ENCODE results near the gene FAM163B.

The FAM163B gene

DNA sequence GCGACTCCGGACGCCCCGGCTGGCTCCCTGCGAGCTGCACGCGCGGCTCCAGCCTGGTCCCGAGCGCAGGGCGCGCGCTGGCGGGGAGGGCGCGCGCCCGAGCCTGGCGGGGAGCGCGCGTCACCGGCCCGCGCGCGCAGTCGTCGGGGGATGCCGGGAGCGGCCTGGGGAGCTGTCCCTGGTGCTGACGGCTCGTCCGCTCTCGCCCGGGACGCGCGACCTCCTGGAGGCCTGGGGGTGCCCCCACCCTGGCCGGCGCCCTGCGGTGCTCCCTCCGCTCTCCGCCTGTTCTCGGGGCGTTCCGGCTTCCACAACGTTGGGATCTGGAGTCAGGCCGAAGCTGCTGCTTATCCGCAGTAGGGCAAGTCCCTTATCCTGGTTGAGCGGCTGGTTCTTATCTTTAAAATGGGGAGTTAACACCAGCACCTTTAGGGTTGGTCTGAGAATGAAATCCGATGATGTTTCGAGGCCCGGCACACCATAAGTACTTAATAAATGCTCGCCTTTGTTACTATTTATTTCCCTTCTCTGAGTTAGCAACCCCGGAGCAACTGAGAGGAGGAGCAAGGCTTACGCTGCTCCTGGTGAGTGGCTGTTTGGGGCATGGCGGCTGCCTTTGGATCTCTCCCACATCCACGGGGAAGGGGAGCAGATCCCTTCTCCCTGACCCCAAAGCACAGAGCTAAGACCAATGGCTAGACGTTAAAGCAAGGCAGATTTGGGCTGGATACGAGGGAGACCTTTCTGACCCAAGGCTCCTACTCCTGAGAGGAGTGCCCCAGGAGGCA, at the start of gene FAM163B:
Gene FAM163B, minus strand, starts transcription at position 79 of the 788 bp plus-strand sequence. CDS start 29,166 bp downstream, outside the sequence.
- DNase-seq = peak; percentile 85

DNA sequence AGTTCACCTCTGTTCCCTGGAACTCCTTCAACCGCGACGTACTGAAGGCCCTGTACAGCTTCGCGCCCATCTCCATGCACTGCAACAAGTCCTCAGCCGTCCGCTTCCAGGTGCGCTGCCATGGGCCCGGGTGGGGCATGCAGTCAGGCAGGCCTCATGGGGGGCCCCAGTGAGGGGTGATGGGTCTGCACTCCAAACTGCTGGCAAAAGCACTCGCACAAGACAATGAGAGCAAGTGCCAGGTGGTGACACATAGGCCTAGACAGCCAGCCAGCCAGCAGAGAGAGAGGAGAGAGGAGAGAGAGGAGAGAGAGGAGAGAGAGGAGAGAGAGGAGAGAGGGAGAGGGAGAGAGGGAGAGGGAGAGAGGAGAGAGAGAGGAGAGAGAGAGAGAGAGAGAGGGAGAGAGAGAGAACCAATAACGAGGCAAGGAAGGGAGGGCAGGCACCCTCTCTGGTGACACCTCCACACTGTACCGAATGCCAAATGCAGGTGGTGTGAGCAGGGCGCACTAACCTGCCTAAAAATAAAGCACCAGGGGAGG, 48.0 kb upstream of the FAM163B start:
- no peak for DNase-seq

DNA sequence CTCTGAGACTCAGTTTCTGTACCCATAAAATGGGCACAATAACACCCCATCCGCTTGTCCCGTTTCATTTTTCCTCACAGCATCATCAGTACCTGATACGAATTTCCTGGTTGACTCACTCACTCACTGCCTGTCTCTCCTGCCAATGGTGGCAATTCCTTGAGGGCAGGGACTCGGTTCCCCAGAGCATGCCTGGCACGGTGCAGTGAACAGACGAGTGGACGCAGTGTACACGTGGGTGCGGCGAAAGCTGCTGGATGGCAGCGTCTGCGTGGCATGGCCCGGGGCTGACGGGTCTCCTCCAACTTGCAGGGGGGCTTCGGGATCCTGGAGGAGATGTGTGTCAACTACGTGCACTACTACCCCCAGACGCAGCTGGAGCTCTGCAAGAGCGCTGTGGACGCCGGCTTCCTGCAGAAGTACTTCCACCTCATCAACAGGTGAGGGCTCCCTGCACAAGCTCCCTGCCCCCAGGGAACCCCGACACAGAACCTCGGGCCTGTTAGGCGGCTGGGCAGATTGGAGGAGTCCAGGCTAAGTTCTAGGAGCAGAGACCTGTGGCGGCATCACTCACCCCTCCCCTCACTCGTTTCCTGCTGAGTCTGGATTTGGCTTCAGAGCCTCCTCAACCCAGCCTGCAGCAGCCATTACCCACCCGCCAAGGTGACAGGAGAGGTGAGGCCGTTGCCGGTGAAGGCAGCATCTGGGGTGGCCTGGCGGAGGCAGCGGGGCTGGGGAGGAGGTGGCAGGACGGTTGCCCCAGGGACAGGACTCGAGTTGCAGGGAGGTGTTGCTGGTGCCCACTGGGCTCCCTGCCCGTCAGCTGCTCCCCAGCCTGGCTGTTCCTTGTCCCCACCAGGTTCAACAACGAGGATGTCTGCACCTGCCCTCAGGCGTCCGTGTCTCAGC, 47.3 kb upstream of the FAM163B start:
- DNase-seq = no peak

DNA sequence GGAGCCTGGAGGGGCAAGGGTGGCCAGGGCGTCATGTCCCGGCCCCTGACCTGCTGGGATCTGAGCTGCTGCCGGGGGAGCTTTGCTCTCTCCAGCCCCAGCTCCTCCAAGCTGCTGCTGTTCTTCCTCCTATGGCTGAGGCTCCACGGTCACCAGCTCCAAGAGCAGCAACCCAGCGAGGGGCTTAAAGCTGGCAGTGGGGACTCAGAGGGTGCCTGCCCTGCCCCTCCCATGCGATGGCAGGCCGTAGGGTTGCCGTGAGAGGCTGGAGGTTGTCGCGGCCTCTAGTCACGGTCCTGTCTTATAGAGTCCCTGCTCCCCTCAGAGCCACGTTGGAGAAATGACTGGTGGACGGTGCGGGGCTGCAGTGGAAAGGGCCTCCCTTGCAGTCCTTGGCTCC, 46.5 kb upstream of the FAM163B start:
- no peak for DNase-seq

DNA sequence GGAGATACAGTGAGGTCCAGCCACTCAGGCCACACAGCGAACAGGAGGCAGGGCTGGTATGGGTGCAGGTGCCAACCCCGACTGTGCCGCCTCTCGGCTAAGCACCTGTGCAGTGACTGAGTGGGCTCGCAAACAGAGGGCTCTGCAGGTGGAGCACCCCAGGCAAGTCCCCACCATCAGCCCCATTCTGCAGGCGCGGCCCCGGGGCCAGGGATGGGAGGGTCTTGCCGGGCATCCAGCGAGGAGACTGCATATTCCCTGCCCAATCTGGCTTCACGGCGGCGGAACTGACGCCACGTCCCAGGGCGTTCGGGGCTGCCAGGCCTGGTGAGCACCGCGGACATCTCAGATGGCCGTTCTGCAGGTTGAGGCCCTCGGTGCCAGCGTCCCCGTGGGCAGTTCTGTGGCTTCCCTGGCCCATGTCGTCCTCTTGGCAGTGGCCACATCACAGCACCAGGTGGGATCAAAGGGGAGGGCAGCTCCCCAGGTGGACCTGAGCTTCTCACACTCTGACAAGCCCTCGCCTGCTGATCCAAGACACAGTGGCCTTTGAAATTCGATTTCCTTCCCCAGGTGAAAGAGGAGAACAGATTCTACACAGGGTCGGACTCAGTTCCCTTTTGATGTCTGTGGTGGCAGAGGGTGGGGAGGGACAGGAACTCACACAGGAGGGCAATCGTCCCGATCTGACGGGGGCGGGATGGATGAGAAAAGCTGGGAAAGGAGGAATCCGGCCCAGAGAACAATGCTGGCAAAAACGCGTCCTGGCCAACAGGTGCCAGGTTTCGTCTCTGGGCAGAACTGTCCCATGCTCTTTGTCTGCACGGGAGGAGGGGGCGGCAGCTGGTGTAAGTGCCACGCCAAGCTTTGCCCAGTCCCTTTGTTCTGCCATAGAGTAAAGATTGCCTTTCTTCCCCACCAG, 45.8 kb upstream of the FAM163B start:
- no peak for DNase-seq

DNA sequence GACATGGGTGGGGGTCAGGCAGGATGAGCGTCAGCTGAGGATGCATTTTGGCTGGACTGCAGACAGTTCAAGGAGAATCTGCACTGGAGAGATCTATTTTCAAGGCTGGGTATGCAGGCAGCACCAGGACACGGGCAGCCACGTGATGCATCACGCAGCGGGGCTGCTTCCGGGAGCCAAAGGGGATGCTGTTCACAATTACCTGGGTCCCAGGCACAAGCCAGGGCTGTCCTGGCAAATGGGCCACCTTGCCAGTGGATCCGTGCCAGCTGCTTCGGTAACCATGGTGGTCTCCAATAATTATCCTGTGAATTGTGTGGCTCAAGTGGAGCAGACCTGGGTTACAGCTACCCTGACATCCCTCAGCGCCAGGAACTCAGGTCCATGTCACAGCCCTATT, 44.4 kb upstream of the FAM163B start:
- DNase-seq = no peak

DNA sequence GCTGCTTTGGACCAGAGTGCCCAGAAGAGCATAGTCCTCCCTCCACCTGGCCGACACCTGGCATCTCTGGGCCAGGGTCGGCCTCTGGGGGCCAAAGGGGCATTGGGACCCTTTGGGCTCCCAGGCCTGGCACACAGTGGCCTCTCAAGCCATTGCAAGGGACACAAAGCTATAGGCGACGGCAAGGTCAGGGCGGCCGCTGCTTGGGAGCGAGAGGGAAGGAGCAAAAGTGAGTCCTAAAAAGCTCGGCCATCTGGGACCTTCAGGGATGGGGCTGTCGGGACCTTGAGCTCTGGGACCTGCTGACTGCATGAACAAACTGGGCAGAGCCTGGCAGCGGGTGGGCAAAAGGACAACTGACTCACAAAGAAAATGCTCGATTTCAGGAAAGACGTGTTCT, 40.8 kb upstream of the FAM163B start:
- DNase-seq = no peak

DNA sequence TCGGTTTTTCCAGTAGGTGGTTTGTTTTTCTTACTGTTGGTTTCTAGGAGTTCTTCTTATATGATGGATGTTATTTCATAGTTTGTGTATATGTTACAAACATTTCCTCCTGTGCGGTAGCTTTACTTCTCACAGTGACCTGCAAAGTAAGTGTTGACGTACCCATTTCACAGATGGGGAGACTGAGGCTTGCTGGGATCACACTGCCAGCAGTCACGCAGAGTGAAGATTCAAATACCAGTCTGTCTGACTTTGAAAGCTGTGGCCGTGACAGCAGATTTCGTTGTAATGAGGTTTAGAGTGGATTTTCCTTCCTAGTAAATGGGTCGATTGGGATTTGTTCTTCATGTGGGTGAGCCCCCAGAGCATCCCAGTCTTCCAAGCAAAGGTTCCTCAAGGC, 40.0 kb upstream of the FAM163B start:
- DNase-seq = no peak

DNA sequence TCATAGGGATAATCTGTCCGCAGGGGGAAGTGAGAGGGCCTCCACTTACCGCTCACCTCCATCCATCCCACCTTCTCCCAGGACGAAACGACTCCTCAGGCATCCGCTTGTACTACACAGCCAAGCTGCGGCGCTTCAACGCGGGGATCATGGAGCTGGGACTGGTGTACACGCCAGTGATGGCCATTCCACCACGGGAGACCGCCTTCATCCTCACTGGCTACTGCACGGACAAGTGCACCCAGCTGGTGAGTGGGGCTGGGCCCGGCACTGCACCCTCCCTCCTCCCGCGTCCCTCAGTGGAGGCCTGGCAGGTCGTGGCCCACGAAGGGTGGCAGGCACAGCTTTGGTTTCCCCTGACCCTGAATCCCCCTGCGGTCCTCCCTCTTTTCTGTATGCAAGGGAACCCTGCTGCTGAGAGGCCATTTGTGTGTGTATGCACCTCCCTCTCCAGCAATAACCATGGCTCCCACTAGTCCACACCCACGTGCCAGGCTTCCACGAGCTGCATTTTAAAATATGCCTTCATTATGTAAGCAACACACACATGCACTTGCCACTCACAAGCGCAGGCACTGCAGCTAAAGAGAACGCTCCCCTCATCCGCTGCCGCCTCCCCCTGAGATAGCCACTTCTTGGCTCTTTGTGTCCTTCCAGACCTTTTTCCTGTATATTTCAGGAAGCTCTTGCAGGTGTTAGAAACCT, 38.7 kb upstream of the FAM163B start:
- no peak for DNase-seq

DNA sequence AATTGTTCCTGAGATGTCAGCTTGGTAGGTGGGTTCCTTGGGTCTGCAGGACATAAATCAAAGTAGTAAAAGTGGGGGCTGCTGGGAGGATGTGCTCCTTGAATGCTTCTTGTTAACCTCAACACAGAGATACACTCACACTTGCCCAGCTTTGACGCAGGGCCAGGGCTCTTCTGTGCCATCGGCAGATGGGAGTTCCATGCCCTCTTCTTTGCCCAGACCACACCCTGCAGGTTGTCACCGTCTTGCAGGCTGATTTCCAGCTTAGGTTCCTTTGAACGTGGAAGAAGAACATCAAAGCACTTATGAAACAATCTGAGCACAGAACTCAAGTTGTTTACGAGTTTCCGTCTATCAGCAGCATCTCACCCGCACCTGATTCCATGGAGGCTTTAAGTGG, 38.0 kb upstream of the FAM163B start:
- no peak for DNase-seq

DNA sequence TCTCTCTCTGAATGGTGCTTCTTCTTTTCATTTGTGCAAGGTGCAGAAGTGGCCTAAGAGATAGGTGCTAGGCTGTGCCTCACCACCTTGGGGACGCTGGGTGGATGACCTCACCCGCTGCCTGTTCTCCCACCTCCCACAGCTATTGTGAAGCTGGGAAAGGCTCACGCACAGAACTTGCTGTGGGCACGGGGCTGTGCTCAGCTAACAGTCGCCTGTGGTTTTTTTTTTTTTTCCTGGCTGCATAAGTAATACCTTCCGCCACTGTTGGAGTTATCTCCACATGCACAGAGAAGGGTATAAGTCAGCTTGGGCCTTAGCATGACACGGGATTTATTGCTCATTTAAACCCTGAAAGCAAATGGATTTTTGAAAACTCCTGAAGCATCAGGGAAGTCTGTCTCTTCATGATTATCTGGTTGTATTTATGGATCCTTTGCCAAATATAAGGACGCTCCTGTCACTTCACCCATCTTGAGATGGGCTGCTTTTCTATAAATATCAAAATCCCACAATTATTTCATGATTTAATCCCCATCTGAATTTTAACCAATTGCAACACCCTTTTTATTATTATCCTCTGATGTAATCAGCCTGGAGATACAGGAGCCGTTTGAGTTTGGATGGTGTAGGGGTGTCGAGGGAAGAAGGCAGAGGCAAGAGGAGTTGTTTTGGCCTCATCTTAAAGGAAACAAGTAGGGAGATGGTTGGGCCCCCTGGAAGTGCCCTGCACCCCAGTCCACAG, 36.0 kb upstream of the FAM163B start:
- no peak for DNase-seq

DNA sequence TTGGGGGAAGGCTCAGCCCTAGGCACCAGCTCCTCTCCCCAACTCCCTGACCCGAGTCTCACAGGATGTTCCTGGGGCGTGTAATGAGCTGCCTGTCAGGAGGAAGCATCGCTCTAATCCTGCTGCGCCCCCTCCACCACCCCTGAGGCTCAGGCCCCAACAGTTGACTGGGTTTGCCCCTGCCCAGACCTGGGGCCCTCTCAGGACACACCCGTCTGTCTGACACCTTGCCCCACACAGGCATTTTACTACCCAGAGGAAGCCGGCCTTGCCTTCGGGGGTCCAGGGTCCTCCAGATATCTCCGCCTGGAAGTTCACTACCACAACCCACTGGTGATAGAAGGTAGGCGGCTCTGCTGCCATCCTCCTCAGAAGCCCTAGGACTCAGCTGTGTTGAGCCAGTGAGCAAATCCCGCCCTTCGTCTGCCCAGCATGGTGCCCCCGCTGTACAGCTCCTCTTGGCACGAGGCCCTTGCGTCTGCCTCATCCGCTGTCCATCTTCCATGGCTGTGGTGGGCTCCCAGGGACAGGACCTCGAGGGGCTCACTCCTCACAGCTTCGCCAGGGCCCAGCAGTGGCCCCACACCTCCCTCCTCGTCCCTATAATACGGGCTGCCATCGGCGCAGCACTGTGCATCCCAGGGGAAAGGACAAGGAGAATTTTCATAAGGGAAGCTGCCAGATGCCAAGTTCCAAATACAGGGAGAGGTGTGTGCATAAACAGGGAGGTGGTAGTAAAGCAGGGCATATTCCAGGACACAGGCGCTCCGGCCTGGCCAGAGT, 35.0 kb upstream of the FAM163B start:
- DNase-seq = no peak

DNA sequence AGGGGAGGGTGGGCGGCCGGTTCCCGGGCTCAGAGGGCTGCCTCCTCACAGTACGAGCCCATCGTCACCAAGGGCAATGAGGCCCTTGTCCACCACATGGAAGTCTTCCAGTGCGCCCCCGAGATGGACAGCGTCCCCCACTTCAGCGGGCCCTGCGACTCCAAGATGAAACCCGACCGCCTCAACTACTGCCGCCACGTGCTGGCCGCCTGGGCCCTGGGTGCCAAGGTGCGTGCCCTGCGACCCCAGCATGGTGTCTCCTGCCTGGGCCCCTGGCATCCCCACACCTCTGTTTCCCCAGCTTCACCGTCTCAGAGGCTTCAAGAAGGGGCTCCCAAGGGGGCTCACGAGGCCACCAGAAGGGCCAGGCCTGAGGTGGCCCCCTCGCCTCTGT, 34.2 kb upstream of the FAM163B start:
- DNase-seq = no peak

DNA sequence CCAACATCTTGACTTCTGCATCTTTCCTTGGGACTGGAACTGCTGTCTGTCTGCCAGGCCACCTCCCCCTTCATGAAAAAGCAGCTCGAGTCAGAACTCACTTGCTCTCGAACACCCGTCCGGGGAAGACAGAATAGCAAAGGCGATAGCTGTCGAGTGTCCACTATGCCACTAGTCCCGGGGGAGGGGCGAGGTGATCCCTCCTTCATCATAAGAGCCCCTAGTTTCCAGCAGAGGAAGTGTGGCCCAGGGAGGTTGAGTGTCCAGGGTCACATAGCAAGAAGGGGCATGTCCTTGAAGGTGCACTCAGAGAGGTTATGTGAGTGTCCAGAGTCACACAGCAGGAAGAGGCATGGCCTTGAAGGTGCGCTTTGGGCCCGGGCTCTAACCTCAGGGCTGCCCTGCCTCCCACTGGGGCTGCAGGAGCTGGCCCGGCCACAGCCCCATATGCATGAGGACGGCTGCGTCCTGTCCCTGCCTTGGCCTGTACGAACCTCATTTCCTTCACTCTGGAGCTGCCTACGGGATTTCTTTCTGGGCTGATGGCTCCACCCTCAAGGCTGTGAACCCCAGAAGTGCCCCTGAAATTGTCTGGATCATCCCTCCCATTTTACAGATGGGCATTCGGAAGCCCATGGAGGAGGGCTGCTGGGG, 33.6 kb upstream of the FAM163B start:
- DNase-seq = no peak

DNA sequence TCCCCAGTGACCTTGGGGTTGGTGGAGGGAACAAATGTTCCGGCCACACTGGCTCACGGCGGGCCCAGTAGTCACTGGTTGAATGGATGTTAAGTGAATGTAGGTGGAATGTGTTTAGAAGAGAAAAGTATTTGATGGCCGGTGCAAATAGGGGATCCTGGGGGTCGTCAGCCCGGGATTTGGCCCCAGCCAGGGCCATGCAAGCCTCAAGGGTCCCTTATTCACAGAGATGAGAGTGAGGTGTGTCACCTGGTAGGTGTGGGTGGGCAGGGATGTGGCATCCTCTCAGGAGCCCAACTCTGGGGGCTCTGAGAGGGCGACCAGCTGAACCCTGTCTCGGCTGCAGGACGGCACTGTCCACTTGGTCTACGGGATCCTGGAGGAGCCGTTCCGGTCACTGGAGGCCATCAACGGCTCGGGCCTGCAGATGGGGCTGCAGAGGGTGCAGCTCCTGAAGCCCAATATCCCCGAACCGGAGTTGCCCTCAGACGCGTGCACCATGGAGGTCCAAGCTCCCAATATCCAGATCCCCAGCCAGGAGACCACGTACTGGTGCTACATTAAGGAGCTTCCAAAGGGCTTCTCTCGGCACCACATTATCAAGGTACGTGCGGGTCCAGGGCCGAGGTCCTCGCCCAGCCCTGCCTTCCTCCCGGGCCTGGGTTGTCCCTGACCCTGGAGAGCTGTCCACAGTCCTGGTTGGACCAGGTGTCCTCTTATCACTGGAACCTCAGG, 32.8 kb upstream of the FAM163B start:
- DNase-seq = no peak

DNA sequence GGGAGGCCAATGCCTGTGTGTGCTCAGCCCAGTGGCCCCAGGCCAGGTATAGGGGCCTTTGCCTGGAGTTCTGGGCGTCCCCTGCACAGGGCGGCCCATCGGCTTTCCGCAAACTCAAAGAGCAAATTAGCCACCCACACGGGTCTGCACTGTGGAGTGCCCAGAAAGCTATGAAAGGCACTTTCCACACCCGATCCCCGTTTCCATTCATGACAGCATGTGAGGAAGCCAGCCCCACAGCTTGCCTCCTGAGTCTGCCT, 32.1 kb upstream of the FAM163B start:
- DNase-seq = no peak

DNA sequence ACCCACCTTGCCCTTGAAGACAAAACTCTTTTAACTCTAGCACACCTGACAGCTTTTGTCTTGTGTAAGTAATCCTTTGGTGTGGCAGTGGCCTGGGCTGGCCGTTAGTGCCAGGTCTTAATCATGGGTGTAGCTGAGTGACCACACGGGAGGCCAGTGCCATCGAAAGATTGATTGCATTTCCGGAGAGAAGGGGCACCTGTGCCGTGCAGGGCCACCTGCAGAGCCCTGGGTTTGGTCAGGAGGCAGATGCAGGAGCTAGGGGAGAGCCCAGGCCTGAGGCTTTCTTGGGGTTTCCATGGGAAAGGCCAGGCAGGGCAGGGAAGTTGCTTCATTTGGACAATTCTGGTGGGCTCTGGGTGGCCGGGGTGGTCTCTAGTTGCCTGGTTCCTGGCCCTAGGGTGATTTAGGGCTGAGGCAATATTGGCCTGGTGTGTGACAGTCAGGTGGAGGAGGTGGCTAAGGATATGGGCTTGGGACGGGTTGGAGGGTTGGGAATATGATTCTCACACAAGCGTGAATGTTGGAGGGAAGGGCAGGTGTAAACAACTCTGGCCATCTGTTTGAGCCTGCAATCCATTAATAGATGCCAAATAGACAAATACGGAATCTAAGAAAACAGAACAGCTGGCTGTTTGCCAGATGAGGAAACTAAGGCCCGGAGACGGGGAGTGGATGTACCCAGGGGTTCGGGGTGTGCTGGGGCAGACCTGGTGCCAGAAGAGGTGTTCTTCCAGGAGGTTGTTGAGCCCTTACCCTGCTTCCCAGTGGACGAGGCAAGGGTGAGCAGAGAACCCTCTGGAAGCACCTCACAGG, 31.6 kb upstream of the FAM163B start:
- no peak for DNase-seq

DNA sequence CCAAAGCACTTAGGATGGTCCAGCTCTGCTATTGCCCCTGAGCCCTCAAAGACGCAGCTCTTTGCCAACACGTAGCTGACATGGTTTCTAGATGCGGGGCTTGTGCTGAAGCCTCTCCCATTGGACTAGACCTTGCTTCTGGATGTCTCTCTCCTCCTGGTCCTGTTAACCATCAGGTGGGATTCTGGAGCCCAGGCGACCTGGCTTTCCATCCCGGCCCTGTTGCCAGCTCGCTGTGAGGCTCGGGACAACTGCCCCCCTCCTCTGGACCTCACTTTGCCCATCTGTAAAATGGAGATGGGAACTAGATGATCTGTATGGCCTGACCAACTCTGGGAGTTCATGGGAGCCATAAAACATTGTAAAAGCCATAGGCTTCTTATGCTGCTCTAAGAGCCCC, 31.0 kb upstream of the FAM163B start:
- no peak for DNase-seq

DNA sequence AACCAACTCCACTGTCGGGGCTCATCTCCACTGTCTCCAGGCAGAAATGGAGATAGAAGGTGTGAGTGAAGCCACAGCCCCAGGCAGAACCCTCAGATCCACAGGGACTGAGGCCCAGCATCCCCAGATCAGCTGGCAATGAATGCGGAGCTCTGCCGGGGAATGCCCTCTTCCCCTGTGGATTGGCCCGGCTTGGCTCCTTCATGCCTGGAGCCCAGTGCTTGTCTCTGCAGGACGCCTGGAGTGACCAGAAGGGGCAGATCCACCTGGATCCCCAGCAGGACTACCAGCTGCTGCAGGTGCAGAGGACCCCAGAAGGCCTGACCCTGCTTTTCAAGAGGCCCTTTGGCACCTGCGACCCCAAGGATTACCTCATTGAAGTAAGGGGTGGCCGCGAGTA, 30.4 kb upstream of the FAM163B start:
- no peak for DNase-seq
